ENCODE data around the gene CLDN14. TPM values are rescaled to one million over a fixed set of nuclear protein-coding genes. Genes with fewer than 3 reads are reported as not detected.
A peak's percentile ranks its signal among the peaks of the same experiment; 100 is the strongest.

Gene CLDN14
- total RNA-seq, 3 donors from 2014 or later = not detected

DNA sequence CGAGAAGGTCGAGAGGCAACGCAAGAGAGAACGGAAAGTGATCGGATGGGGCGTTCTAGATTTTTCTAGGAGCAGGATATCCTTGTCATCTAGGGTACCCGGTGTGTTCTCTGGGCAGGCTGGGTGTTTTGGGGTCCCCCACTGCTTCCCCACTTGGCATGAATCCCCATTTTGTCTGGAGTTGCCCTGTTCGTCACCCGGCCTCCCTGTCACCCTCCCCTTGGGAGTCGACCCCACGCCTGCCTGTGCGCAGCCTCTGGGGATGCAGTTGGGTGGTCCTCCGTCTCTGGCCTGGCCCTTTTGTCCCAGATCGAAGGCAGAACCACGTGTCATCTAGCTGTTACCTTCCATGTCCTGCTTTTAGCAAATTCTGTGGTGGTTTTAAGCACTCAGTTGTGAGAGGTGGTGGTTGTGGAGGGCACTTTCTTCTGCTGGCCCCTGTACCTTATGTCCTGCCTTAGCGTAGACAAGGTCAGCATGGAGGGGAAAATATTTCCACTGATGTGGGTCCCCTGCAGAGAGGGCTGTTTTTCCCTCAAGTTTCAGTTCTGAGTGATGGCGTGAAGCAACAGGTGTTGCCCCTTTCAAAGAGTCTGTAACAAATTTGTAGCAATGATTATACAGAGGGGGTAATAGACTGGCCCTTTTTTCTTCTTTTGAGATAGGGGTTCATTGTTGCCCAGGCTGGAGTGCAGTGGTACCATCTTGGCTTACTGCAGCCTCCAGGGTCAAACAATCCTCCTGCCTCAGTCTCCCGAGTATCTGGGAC lies 59.2 kb downstream of the CLDN14 start:
- TF ChIP-seq POLR2AphosphoS5 (IDR thresholded peaks at IDR 0.05) (no peak), CTCF (IDR thresholded peaks at IDR 0.05) (no peak), POLR2A (IDR thresholded peaks at IDR 0.05) (no peak)
- H3K4me1 ChIP-seq = no peaks in the 10 kb centered on the region
- H3K9me3 ChIP-seq = no peaks in the 10 kb centered on the region
- intact Hi-C loops (cut with DNase I; ENCODE audit: low total_unique reads) = no loop called here
- H3K4me3 ChIP-seq = no peak overlapping the region
- no peak for DNase-seq (ENCODE audit: low spot score in 2 of 2)
- H3K27me3 ChIP-seq = no peaks in the 10 kb centered on the region
- no peaks in the 10 kb centered on the region for H3K36me3 ChIP-seq
- no peak overlapping the region for H3K27ac ChIP-seq

- no peaks in the 10 kb centered on the region for H3K27me3 ChIP-seq
- intact Hi-C loops (cut with DNase I; ENCODE audit: low total_unique reads) = no loop called here
- H3K9me3 ChIP-seq = no peaks in the 10 kb centered on the region
- TF ChIP-seq POLR2AphosphoS5 (IDR thresholded peaks at IDR 0.05) (no peak), CTCF (IDR thresholded peaks at IDR 0.05) (peak in 2 of 3 donors; percentile 75)
- no peaks in the 10 kb centered on the region for H3K36me3 ChIP-seq
- DNase-seq (ENCODE audit: low spot score in 2 of 2) = peak; percentile 43 to 78
- no peaks in the 10 kb centered on the region for H3K4me1 ChIP-seq
- no peak overlapping the region for H3K4me3 ChIP-seq
- no peak overlapping the region for H3K27ac ChIP-seq
Observed at GRCh38 chr21:36419996-36420395, 59.9 kb downstream of the CLDN14 start.

DNA sequence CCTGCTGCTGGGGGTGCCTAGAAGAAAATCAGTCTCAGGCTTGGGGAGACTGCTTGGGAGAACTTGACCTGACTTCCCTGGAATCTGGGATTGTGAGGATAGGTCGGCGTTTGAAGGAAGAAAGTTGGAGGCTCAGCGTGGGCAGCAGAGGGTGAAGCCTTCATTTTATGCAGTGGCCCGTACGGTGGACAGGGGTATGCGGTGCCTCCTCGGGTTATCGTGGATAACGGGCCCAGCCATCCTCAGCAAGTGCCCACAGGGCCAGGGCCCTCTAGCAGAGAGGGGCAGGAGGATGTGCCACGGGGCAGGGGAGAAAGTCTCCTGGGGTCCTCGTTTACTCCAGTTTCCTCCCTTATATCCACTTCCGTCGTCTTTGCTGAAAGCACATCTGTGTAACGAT lies 60.7 kb downstream of the CLDN14 start:
- Histone ChIP-seq H3K4me3 (no peak overlapping the region), H3K36me3 (no peaks in the 10 kb centered on the region), H3K4me1 (no peaks in the 10 kb centered on the region), H3K9me3 (no peaks in the 10 kb centered on the region), H3K27ac (no peak overlapping the region), H3K27me3 (no peaks in the 10 kb centered on the region)
- no peak for DNase-seq (ENCODE audit: low spot score in 2 of 2)
- intact Hi-C loops (cut with DNase I; ENCODE audit: low total_unique reads) = no loop called here
- TF ChIP-seq POLR2AphosphoS5 (IDR thresholded peaks at IDR 0.05) = no peak
- no peak for TF ChIP-seq CTCF (IDR thresholded peaks at IDR 0.05)
- TF ChIP-seq POLR2A (IDR thresholded peaks at IDR 0.05) = no peak

DNA sequence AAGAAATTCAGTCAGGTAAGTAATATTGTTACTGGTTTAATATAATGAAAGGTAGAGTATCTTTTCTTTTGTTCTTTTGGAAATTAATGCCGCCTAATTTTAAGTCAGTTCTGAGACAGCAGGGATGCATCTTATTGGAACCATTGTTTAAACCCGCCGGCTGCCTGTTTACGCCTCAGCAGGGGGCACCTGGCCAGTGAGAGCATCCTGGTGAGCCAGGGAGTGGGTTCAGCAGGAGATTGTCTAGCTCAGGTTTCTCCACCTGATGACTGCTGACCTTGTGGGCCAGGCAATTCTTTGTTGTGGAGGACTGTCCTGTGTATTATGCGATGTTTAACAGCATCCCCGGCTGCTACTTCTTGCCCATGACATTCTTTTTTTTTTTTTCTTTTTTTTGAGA lies 64.5 kb downstream of the CLDN14 start:
- Histone ChIP-seq H3K27me3 (no peaks in the 10 kb centered on the region), H3K27ac (no peak overlapping the region), H3K4me1 (no peaks in the 10 kb centered on the region), H3K4me3 (no peak overlapping the region), H3K9me3 (no peaks in the 10 kb centered on the region), H3K36me3 (no peaks in the 10 kb centered on the region)
- no peak for TF ChIP-seq POLR2A (IDR thresholded peaks at IDR 0.05)
- no peak for TF ChIP-seq CTCF (IDR thresholded peaks at IDR 0.05)
- TF ChIP-seq POLR2AphosphoS5 (IDR thresholded peaks at IDR 0.05) = no peak
- intact Hi-C loops (cut with DNase I; ENCODE audit: low total_unique reads) = no loop called here
- no peak for DNase-seq (ENCODE audit: low spot score in 2 of 2)

GRCh38 chr21:36412916-36413315 lies 67.0 kb downstream of the CLDN14 start:
- H3K9me3 ChIP-seq = no peaks in the 10 kb centered on the region
- no peak for DNase-seq (ENCODE audit: low spot score in 2 of 2)
- H3K4me3 ChIP-seq = no peak overlapping the region
- no peaks in the 10 kb centered on the region for H3K4me1 ChIP-seq
- TF ChIP-seq POLR2A (IDR thresholded peaks at IDR 0.05) = no peak
- no peak for TF ChIP-seq POLR2AphosphoS5 (IDR thresholded peaks at IDR 0.05)
- no peak for TF ChIP-seq CTCF (IDR thresholded peaks at IDR 0.05)
- no peak overlapping the region for H3K27ac ChIP-seq
- intact Hi-C loops (cut with DNase I; ENCODE audit: low total_unique reads) = no loop called here
- no peaks in the 10 kb centered on the region for H3K27me3 ChIP-seq
- H3K36me3 ChIP-seq = no peaks in the 10 kb centered on the region
